Smooth muscle cell (in vitro differentiated cells): ENCODE measurements around the gene FN3KRP. TPM values are rescaled to one million over a fixed set of nuclear protein-coding genes. Genes with fewer than 3 reads are reported as not detected.
"Not testable (repeated sequence)": the region's sequence is repeated elsewhere in the genome, so short reads cannot be mapped to it uniquely, and the experiment has no call there.

Experiments
- DNase-seq: peaks from one replicate; lab custom pipeline; 2025; ENCODE audit not compliant: unreplicated experiment; lab: John Stamatoyannopoulos, UW
- H2AFZ ChIP-seq: fragments of 200-600 bp; sonication (generic); 2 replicates; pipeline ENCODE4 v1.6.0; 2016; ENCODE audit warnings: antibody characterized with exemption, low read depth, mild to moderate bottlenecking
- H3F3A ChIP-seq: fragments of 200-600 bp; sonication (generic); 2 replicates; pipeline ENCODE4 v1.6.0; 2017; ENCODE audit warnings: antibody characterized with exemption, low read depth
- H3K27ac ChIP-seq: fragments of 200-600 bp; sonication (generic); 2 replicates; pipeline ENCODE4 v1.5.1; 2016; ENCODE audit warnings: low read depth, mild to moderate bottlenecking
- H3K27me3 ChIP-seq: fragments of 200-600 bp; sonication (generic); 2 replicates; pipeline ENCODE4 v1.6.1; 2016; ENCODE audit warnings: low read depth, mild to moderate bottlenecking
- H3K36me3 ChIP-seq: fragments of 200-600 bp; sonication (generic); 2 replicates; pipeline ENCODE4 v1.5.1; 2016; ENCODE audit warnings: low read depth
- H3K4me1 ChIP-seq: fragments of 200-600 bp; sonication (generic); 2 replicates; pipeline ENCODE4 v1.5.1; 2016; ENCODE audit warnings: low read depth
- H3K4me2 ChIP-seq: fragments of 200-600 bp; sonication (generic); 2 replicates; pipeline ENCODE4 v1.6.0; 2016; ENCODE audit warnings: mild to moderate bottlenecking
- H3K4me3 ChIP-seq: fragments of 200-600 bp; sonication (generic); 2 replicates; pipeline ENCODE4 v1.5.1; 2016; ENCODE audit warnings: mild to moderate bottlenecking
- H3K79me2 ChIP-seq: fragments of 200-600 bp; sonication (generic); 2 replicates; pipeline ENCODE4 v1.6.0; 2016; ENCODE audit warnings: low read depth, mild to moderate bottlenecking
- H3K9ac ChIP-seq: fragments of 200-600 bp; sonication (generic); 2 replicates; pipeline ENCODE4 v1.6.0; 2016; ENCODE audit warnings: low read depth
- H3K9me3 ChIP-seq: fragments of 200-600 bp; sonication (generic); replicated peaks from 2 replicates; pipeline ENCODE4 v1.5.1; 2016; ENCODE audit warnings: low read depth
- H4K20me1 ChIP-seq: fragments of 200-600 bp; sonication (generic); 2 replicates; pipeline ENCODE4 v1.6.0; 2016; ENCODE audit warnings: low read depth
- CTCF ChIP-seq: fragments of 200-600 bp; sonication (generic); IDR thresholded peaks from 2 replicates; pipeline ENCODE4 v1.5.1; 2017; ENCODE audit warnings: borderline replicate concordance, mild to moderate bottlenecking, antibody characterized with exemption; ENCODE audit not compliant: insufficient read depth, poor library complexity, severe bottlenecking
- WGBS: methylation state at CpG from one replicate; pipeline ENCODE4 v1.1.7; 2016; ENCODE audit warnings: low lambda C conversion rate; 5-methylcytosine and 5-hydroxymethylcytosine counted together
- polyA plus RNA-seq: library from polyadenylated mRNA; unstranded; fragments of >200 nt; fragmentation: Nextera tagmentation; extraction: Ambion mirVana; gene quantifications from 2 replicates; pipeline ENCODE4 v1.2.1, GENCODE V29; 2016
- total RNA-seq: library from RNA; depleted of rRNA; stranded (reverse); fragments of >200 nt; gene quantifications from 2 replicates; pipeline ENCODE4 v1.2.3, GENCODE V29; 2014

Gene FN3KRP
- total and polyA plus RNA-seq, 2 experiments from 2014 or later: 12.8 to 26.9 TPM

- no peaks in the 10 kb centered on the region for H3K4me1 ChIP-seq
- no peak overlapping the region for H3K4me3 ChIP-seq
- WGBS: 94% methylated on average over 10 of the region's 10 CpGs
- H3F3A ChIP-seq: no peaks in the 10 kb centered on the region
- H3K4me2 ChIP-seq: no peak overlapping the region
- H3K27ac ChIP-seq: no peak overlapping the region
- no peak for DNase-seq
- H3K9ac ChIP-seq: no peak overlapping the region
- H4K20me1 ChIP-seq: no peaks in the 10 kb centered on the region
- no peaks in the 10 kb centered on the region for H3K79me2 ChIP-seq
- peaks cover 10% of the 10 kb centered on the region for H3K36me3 ChIP-seq
- H3K27me3 ChIP-seq: no peaks in the 10 kb centered on the region
- no peak for TF ChIP-seq CTCF
- H3K9me3 ChIP-seq: peaks cover 9% of the 10 kb centered on the region
- H2AFZ ChIP-seq: no peak overlapping the region
These were observed 24.6 kb downstream of the FN3KRP start for GRCh38 chr17:82740906-82741759.

GRCh38 chr17:82743344-82744219 is 27.1 kb downstream of the FN3KRP start:
- WGBS: 92% methylated on average over 16 of the region's 16 CpGs

GRCh38 chr17:82744736-82745135 is 28.2 kb downstream of the FN3KRP start:
- not testable (repeated sequence) for H3K79me2 ChIP-seq, H4K20me1 ChIP-seq, H3K4me1 ChIP-seq, H3K36me3 ChIP-seq, H3K9me3 ChIP-seq, H3K4me3 ChIP-seq, H3K4me2 ChIP-seq, H3F3A ChIP-seq, H3K27ac ChIP-seq, H3K27me3 ChIP-seq, H3K9ac ChIP-seq, H2AFZ ChIP-seq, DNase-seq
- WGBS: 60% methylated on average over 7 of the region's 7 CpGs

More at GRCh38 chr17:82743344-82744219, 27.1 kb downstream of the FN3KRP start:
- Histone ChIP-seq H3K9me3 (peaks cover 9% of the 10 kb centered on the region), H4K20me1 (no peaks in the 10 kb centered on the region), H3K79me2 (no peaks in the 10 kb centered on the region), H3F3A (no peaks in the 10 kb centered on the region), H2AFZ (no peak overlapping the region), H3K36me3 (peaks cover 10% of the 10 kb centered on the region), H3K27ac (no peak overlapping the region), H3K4me1 (no peaks in the 10 kb centered on the region), H3K4me2 (no peak overlapping the region), H3K9ac (no peak overlapping the region), H3K4me3 (no peak overlapping the region), H3K27me3 (no peaks in the 10 kb centered on the region)
- TF ChIP-seq CTCF: no peak
- DNase-seq: no peak

GRCh38 chr17:82745524-82745923 is 29.0 kb downstream of the FN3KRP start:
- TF ChIP-seq CTCF: no peak
- peaks cover 9% of the 10 kb centered on the region for H3K9me3 ChIP-seq
- H3K27ac ChIP-seq: no peak overlapping the region
- H3K4me3 ChIP-seq: no peak overlapping the region
- no peak for DNase-seq
- no peaks in the 10 kb centered on the region for H3K4me1 ChIP-seq
- H3K27me3 ChIP-seq: no peaks in the 10 kb centered on the region
- H3K9ac ChIP-seq: no peak overlapping the region
- H2AFZ ChIP-seq: no peak overlapping the region
- H3K4me2 ChIP-seq: no peak overlapping the region
- 88% methylated on average over 8 of the region's 8 CpGs for WGBS
- H4K20me1 ChIP-seq: no peaks in the 10 kb centered on the region
- no peaks in the 10 kb centered on the region for H3K79me2 ChIP-seq
- peaks cover 8% of the 10 kb centered on the region for H3K36me3 ChIP-seq
- H3F3A ChIP-seq: no peaks in the 10 kb centered on the region
